ENCODE measurements around the gene POLR1A.

POLR1A gene

DNA sequence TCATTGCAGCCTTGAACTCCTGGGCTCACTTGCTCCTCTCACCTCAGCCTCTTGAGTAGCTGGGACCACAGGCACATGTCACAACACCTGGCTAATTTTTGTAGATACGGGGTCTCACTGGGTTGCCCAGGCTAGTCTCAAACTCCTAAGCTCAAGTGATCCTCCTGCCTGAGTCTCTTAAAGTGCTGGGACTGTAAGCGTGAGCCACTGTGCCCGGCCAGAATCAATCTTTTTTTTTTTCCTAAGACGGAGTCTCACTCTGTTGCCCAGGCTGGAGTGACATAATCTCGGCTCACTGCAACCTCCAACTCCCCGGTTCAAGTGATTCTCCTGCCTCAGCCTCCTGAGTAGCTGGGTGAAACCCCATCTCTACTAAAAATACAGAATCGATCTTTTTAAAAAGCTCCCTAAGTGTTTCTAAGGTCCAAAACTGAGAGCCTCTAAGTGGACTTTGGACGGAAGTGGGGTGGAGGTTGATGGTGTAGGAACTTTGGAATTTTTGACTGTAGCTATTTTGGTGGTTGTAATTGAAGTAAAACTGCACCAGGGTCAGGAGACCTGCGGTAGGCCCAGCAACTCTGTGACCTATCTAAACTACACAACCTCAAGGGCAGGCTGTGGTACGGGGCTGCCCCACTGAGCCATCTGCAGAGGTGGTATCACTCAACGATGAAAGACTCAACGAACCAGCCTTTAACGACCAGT is 82.9 kb downstream of the POLR1A start:
- Histone ChIP-seq H3K9me3 (no peaks in the 10 kb centered on the region), H3K4me1 (ENCODE audit: control insufficient read depth in 1 of 2, insufficient read depth in 1 of 2, low read depth in 1 of 2, low read length in 1 of 2) (peaks cover 3% of the 10 kb centered on the region in 2 experiments), H3K27me3 (no peaks in the 10 kb centered on the region), H3K27ac (no peak overlapping the region), H3K4me3 (ENCODE audit: low read depth in 1 of 2, low read length in 1 of 2) (no peak overlapping the region), H3K36me3 (peaks cover 10% of the 10 kb centered on the region)
- TF ChIP-seq, protein P1, sequence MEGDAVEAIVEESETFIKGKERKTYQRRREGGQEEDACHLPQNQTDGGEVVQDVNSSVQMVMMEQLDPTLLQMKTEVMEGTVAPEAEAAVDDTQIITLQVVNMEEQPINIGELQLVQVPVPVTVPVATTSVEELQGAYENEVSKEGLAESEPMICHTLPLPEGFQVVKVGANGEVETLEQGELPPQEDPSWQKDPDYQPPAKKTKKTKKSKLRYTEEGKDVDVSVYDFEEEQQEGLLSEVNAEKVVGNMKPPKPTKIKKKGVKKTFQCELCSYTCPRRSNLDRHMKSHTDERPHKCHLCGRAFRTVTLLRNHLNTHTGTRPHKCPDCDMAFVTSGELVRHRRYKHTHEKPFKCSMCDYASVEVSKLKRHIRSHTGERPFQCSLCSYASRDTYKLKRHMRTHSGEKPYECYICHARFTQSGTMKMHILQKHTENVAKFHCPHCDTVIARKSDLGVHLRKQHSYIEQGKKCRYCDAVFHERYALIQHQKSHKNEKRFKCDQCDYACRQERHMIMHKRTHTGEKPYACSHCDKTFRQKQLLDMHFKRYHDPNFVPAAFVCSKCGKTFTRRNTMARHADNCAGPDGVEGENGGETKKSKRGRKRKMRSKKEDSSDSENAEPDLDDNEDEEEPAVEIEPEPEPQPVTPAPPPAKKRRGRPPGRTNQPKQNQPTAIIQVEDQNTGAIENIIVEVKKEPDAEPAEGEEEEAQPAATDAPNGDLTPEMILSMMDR (IDR thresholded peaks at IDR 0.05): no peak

DNA sequence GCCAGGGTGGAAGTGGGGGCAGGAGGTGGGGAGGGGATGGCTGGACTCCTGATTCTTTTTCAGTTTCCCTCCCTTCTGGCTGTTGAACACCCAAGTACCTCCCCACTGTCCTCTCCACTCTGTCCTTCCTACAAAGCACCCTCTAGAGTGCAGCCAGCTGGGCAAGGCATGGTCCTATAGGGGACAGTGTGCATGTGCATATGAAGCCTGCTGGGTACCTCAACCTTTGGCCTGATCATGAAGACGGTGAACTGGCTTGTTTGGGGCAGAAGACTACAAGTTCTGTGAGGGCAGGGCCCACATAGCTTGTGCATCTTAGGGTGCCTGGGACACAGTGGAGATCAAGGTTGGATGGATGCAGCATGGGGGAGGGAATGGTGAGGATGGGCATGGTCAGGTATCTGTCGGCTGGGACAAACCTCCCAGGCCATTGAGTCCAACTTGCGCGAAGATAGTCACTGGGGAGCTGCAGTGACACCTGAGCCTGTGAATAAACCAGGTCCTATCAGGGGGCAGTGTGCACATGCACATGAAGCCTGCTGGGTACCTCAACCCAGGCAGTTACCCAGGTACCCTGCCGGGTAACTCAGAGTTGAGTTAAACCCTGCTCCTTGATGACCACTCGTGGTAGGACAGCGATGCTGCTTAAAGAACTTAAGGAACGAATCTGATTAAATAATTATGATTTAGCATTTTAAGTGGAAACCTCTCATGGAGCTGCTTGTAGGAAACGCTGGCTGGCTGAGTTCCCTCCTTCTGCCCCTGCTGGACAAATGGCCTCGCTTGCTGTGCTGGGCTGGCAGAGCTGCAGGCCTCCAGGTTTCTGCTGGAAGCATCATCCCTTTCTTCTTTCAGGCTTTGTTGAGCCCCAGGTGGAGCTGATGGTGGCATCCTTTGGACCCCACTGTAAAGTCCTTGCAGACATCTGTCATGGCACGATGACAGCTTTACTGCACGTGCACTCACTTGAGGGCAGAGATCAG is 84.0 kb downstream of the POLR1A start:
- Histone ChIP-seq H3K4me3 (ENCODE audit: low read depth in 1 of 2, low read length in 1 of 2) (no peak overlapping the region), H3K27ac (no peak overlapping the region), H3K36me3 (peaks cover under 1% of the 10 kb centered on the region), H3K9me3 (no peaks in the 10 kb centered on the region), H3K4me1 (ENCODE audit: control insufficient read depth in 1 of 2, insufficient read depth in 1 of 2, low read depth in 1 of 2, low read length in 1 of 2) (peaks cover 14% of the 10 kb centered on the region in 2 experiments), H3K27me3 (no peaks in the 10 kb centered on the region)
- TF ChIP-seq, protein P1 (IDR thresholded peaks at IDR 0.05): no peak

DNA sequence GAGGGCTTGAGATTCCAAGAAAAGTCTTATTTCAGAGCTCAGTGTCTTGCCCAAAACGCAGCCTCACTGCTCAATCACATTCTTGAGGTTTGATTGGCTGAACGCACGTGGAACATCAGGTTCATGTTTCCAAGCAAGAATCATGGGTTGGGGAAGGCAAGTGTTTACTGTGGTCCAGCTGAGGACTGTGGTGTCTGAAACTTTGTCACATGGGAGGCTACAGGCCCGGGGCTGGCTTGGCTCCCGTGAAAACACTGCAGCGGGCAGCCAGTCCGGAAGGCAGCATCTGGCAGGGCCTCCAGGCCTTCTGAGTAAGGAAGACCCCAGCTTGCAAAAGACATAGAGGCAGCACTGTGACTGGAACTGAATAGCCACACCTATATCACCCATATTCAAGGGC is 84.7 kb downstream of the POLR1A start:
- H3K4me1 ChIP-seq (ENCODE audit: control insufficient read depth in 1 of 2, insufficient read depth in 1 of 2, low read depth in 1 of 2, low read length in 1 of 2): peaks cover 18% of the 10 kb centered on the region in 2 experiments
- no peak overlapping the region for H3K4me3 ChIP-seq (ENCODE audit: low read depth in 1 of 2, low read length in 1 of 2)
- H3K27ac ChIP-seq: no peak overlapping the region
- H3K36me3 ChIP-seq: no peaks in the 10 kb centered on the region
- TF ChIP-seq, protein P1 (IDR thresholded peaks at IDR 0.05): no peak
- no peaks in the 10 kb centered on the region for H3K27me3 ChIP-seq
- H3K9me3 ChIP-seq: no peaks in the 10 kb centered on the region

DNA sequence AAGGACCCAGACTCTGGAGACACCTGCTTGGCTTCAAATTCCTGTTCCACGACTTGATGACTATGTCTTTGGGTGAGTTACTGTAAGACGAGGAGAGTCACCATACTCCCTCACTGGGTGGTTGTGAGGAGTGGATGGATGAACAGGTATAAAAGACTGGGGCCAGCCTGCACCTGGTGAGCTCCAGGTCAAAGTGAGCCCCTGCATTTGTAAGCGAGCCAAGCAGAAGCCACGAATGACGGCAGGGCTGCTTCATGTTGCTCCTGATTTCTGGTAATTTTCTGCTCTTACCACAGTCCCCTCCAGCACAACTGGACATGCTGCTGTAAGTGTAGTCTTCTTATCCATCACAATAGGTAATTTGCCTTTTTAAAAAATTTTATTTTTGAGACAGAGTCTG is 86.6 kb downstream of the POLR1A start:
- peaks cover 18% of the 10 kb centered on the region in 2 experiments for H3K4me1 ChIP-seq (ENCODE audit: control insufficient read depth in 1 of 2, insufficient read depth in 1 of 2, low read depth in 1 of 2, low read length in 1 of 2)
- TF ChIP-seq, protein P1 (IDR thresholded peaks at IDR 0.05): no peak
- no peak overlapping the region for H3K4me3 ChIP-seq (ENCODE audit: low read depth in 1 of 2, low read length in 1 of 2)
- peak overlapping the region; percentile 93 for H3K27ac ChIP-seq
- no peaks in the 10 kb centered on the region for H3K9me3 ChIP-seq
- no peaks in the 10 kb centered on the region for H3K27me3 ChIP-seq
- no peaks in the 10 kb centered on the region for H3K36me3 ChIP-seq

DNA sequence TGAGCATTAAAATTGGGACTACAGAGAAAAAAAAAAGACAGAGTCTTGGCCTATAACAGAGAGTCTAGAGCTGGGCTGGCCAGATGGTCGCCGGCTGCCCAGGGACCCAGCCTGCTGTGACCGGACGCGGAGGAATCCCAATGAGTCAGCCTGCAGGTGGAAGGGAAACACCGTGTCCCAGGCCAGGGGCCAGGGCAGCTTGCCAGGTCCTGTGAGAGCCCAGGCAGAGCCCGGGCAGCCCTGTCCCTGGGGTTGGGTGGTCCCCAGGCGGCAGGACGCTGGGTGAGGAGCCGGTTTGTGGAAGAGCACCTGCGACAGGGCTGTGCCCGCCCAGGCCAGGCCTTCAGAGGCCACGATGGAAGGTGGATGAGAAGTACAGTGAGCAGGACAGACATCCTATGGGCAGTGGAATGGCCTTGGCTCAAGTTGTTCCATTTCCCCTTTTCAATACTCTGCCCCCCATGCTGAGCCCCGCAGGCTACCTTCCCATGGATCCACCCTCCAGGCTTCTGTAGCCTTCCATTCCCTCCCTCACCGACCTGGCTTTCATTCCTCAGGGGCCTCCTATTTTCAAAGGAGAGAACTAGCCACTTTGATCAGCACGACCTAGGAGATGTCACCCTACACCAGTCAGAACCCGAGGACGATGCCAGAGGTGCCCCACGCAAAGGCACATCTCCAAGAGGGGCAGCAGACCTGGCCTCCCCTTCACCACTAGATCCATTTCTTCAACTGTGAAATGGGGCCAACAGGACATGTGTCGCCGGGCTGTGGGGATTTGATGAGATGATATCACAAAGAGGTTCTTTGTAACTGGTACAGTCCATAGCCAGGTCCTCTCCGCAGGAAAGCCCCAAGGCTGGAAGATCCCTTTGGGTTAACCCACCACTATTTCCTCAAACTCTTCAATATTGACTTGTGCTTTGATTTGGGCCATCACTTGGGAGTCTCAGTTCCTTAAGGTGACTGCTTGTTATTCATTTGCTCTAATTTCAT is 87.5 kb downstream of the POLR1A start:
- peak overlapping the region; percentile 93 for H3K27ac ChIP-seq
- peaks cover 18% of the 10 kb centered on the region in 2 experiments for H3K4me1 ChIP-seq (ENCODE audit: control insufficient read depth in 1 of 2, insufficient read depth in 1 of 2, low read depth in 1 of 2, low read length in 1 of 2)
- no peaks in the 10 kb centered on the region for H3K36me3 ChIP-seq
- H3K9me3 ChIP-seq: no peaks in the 10 kb centered on the region
- TF ChIP-seq, protein P1 (IDR thresholded peaks at IDR 0.05): no peak
- H3K27me3 ChIP-seq: no peaks in the 10 kb centered on the region
- H3K4me3 ChIP-seq (ENCODE audit: low read depth in 1 of 2, low read length in 1 of 2): no peak overlapping the region
